GM19239 (cell line): Measurements from ENCODE around the gene ZNF30.
A peak's percentile ranks its signal among the peaks of the same experiment; 100 is the strongest.
"Not testable (repeated sequence)": the region's sequence is repeated elsewhere in the genome, so short reads cannot be mapped to it uniquely, and the experiment has no call there.

Source experiments
- DNase-seq: peaks from one replicate; pipeline ENCODE4 v3.0.0; 2011; ENCODE audit warnings: low spot score; ENCODE audit not compliant: insufficient read length
- FAIRE-seq: peaks from 2 replicates; lab custom pipeline; 2011; peaks lifted over from hg19 to GRCh38; lab: Jason Lieb, UNC

Gene ZNF30

DNA sequence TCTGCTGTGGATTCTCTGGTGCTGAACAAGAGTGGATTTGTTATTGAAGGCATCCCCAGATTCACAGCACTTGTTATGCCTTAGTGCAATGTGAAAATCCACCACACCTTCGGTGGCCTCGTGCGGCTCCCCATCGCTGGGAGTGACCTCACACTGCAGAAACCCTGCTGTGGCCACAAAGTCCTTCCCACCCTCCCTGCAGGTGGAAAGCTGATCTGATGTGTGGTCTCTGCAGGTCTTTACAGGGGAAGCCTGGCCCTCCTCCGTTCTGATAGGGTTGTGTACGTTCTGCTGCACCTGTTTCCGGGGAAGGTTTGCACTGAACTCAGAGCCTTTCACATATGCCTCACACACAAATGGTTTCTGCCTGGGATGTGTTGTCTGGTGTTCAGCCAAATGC lies 32.3 kb downstream of the ZNF30 start:
- no peak for DNase-seq
- no peak for FAIRE-seq

DNA sequence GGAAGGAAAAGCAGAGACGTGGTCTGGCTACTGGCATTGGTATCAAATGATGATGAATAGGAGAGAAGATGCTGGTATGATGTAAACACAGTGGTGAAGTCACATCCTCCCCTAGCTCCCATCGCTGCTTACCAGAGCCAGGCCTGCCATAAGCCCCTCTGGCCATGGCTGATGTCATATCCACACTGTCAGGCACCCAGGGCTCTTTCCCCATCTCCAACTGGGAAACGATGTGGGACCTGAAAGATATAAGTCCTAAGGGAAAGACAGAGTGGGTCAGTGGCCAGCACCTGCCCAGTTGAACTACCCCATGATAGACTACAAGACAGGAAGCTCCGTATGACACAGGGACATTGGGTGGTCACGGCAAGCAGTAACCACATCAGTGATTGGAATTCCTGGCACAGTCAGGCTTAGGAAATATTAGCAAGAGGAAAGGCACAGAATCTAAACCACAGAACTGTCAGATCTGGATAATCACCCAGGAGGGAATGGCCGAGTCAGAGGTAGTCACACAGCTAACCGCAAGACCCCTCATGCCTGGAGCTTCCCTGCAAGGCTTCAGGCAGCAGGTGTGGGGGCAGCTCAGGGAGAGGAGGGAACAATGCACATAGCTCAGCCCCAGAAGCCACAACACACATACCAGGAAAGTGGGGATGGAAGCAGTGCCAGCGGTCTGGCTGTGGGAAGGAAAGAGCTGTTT lies 33.6 kb downstream of the ZNF30 start:
- DNase-seq (no peak), FAIRE-seq (no peak)

DNA sequence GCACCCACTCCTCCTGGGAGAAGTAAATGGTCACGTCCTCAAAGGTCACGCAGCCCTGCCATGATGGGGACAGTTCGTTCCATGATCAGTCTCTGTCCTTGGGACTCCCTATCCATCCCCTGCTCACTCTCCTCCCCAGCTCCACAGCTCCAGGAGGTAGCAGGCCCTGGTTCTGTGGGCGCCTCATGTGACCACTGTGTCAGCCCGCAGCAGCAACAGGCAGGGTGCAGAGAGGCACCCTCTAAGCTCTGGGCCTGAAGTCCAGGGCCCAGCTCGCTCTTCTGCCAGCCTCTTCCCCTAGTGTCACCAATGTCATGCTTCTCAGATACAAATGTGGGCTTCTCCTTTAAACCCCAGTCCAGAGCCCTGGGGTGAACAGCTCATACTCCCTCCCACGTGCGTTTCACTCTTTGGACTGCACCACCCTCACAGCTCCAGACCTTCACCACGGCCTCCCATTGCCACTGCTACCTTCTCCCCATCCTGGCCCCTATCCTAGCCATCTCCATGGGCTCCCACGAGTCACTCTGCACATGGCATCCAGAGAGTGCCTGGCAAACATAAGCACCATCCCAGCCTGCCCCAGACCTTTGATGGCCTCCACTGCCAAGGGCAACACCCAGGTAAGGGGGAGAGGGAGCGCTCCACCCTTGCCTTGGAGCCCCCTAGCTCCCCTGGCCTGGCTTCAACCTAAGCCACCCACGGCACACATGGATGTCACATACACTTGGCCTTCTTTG lies 34.4 kb downstream of the ZNF30 start:
- no peak for FAIRE-seq

DNA sequence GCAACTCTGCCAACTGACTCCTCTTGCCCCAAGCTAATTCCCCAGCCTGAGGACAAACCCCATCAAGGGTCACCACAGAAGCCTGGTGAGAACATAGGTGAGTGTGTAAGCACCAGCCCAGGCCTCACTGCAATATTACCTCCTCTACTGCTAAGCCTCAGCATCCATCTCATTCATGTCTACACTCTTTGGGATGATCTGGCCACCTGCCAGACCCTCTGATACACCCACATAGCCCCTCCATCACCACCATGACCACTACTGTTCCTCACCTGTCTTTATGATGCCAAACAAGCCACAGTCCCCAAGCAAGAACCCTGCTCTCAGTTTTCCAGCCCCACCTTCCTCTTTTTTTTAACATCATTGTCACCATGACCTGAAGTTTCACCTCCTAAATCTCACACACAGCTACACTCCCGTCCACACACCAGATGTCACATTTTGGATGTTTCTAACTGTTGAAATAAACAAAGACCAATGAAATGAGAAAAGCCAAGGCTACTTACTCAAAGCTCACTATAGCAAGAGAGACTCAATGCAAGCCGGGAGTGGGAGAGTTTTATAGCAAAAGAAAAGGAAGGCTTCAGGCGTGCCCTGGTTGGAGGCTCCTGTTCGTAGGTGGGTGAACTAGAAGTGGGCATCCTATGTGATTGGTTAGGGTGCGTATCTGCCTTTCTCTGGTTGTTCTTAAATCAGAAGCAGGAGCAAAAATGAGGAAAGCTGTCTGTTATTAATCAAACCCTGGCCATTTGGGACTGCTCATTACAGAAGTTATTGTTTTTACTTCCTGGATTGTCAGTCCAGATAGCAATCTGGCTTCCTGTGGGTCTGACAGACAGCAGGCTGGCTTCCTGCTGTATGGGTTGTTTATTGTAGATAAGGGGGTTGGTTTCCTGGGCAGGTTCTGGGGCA lies 35.3 kb downstream of the ZNF30 start:
- FAIRE-seq (peak; percentile 52), DNase-seq (no peak)

More for the DNA sequence above, 34.4 kb downstream of the ZNF30 start:
- no peak for DNase-seq

- no peak for FAIRE-seq
- no peak for DNase-seq
Observed at GRCh38 chr19:34962687-34963572, 36.2 kb downstream of the ZNF30 start.

DNA sequence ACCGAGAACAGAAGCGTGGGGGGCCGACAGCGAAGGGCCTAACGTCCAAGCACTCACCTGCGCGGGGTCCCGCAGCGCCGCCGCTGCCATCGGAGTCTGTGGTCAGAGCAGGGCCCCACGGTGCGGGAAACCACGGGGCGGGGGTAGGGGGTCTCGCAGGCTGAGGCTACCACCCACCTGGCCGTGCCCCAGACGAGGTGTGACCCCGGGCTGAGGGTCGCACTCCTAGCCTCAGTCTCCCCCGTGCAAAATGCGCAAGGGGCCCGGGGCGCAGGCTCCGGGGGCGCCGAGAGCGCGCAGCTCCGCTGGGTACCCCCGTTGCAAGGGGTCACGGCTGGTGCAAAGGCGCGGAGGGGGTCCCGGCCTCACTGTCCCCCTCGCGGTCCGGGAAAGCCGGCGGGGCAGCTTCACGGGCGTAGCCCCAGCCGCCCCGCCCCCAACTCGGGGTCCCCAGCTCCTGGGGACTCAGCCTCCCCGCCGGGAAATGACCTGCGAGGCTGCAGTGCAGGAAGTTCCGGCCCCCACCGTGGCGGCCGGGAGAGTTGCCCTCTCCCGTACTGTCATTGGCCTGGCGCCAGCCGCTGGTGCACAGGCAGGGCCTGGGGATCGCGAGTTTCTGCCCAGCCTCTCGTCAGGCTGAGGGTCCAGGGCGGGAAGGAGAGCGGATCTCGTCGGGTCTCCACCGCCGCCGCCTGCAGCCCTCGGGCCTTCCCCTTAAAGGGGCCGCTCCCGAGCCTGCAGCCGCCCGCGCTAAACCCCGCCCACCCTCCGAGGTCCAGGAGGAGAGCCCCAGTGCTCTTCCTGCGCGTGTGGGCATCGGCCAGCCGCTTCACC lies 37.1 kb downstream of the ZNF30 start, which contains the start of gene ZNF792:
TSS of gene ZNF792 (minus strand) at position 657 of the 834 bp plus-strand sequence. CDS start at position 90, 567 bp downstream.
- DNase-seq = peak; percentile 73
- FAIRE-seq = peak; percentile 49

- no peak for DNase-seq
- FAIRE-seq = no peak
Observed at GRCh38 chr19:34964598-34964997, 37.9 kb downstream of the ZNF30 start.

- not testable (repeated sequence) for FAIRE-seq, DNase-seq
Observed at GRCh38 chr19:34965505-34965904, 38.8 kb downstream of the ZNF30 start.

- no peak for FAIRE-seq
- DNase-seq = no peak
Observed at GRCh38 chr19:34967551-34967950, 40.8 kb downstream of the ZNF30 start.

- FAIRE-seq (no peak), DNase-seq (no peak)
Observed at GRCh38 chr19:34969721-34970120, 43.0 kb downstream of the ZNF30 start.

- DNase-seq, FAIRE-seq: not testable (repeated sequence)
Observed at GRCh38 chr19:34970185-34970780, 43.6 kb downstream of the ZNF30 start.

- no peak for FAIRE-seq
Observed at GRCh38 chr19:34972163-34972705, 45.5 kb downstream of the ZNF30 start.

DNA sequence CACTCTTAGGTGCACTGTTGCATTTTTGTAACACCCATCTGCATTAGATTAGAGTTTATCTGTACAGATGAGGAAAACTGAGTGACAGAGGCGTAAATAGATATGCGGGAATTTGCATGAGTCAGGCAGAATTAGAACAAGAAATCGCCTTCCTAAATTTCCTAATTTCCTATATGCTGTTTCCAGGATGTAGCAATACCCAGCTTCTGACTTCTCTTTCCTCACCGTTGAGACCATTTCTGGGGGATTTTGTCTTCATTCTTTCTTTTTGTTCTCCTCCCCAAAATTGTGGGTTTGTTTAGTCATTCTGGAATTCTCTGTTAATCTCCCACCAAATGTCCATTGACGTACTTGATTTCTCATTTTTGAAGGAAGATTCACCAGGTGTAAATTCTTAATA lies 47.9 kb downstream of the ZNF30 start:
- FAIRE-seq (no peak), DNase-seq (no peak)

More at GRCh38 chr19:34972163-34972705, 45.5 kb downstream of the ZNF30 start:
- no peak for DNase-seq

- DNase-seq (no peak), FAIRE-seq (no peak)
Observed at GRCh38 chr19:34975056-34975455, 48.4 kb downstream of the ZNF30 start.

- FAIRE-seq = no peak
- no peak for DNase-seq
Observed at GRCh38 chr19:34976611-34977010, 49.9 kb downstream of the ZNF30 start.

DNA sequence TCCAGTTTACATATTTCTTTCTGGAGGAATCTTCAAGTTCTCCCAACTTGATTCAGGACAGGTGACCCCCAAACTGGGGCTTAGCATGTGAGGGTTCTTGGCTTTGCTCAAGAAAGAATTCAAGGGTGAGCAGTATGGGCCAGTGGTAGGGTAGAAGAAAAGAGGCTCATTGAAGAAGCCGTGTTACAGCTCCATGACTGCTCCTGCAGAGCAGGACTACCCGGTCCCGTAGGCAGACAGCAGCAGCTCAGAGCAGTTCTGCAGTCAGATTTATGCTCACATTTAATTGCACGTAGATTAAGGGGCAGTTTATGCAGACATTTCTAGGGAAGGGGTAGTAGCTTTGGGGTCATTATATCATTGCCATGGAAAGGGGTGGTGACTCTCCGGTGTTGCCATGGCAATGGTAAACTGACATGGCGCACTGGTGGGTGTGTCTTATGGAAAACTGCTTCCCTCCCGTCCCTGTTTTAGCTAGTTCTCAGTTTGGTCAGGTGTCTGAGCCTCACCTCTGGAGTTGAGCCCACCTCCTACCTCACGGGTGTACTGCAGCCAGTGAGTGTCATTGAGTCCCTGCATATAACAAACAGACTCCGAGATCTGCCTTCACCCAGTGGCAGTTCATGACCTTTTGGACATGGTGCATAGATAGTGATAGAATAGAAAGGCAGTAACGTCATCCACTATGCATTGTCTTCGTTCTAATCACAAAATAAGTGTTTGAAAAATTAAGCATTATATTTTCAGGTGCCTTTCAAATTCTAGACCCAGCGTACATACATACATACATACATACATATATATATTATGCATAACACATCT lies 53.3 kb downstream of the ZNF30 start:
- DNase-seq (no peak), FAIRE-seq (no peak)

GRCh38 chr19:34982275-34982674 lies 55.6 kb downstream of the ZNF30 start:
- FAIRE-seq (no peak), DNase-seq (no peak)
